ENCODE results near the gene CUL2. TPM values are rescaled to one million over a fixed set of nuclear protein-coding genes. Genes with fewer than 3 reads are reported as not detected.
A peak's percentile ranks its signal among the peaks of the same experiment; 100 is the strongest.

The CUL2 gene
- total and polyA plus RNA-seq, 10 of the 15 experiments (the other 5 are each of a cell fraction or from before 2014, with no cell fraction given) = 11.9 to 56.5 (median 33.2) TPM

DNA sequence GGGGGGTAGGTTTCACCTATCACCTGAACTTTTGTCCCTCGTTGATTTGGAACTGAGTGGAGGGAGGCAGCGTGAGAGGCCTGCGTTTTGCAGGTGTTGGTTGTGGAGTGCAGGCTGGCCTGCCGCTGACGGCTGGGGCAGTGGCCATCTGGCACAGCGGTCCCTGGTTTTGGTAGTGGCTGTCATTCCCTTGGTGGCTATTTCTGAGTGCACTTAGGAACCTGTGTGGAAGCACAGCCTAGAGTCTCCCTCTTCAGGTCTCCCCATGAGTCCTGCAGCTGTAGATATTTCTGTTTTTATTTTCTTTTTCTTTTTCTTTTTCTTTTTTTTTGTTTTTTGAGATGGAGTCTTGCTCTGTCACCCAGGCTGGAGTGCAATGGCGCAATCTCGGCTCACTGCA is 129.2 kb downstream of the CUL2 start:
- H4K20me1 ChIP-seq (ENCODE audit: control insufficient read depth, insufficient read depth) = no peaks in the 10 kb centered on the region
- POLR2A ChIA-PET = no interaction called here
- H3K4me2 ChIP-seq (ENCODE audit: control insufficient read depth, insufficient read depth) = no peak overlapping the region
- in situ Hi-C loops (cut with MboI) = no loop called here
- intact Hi-C loops (cut with micrococcal nuclease; ENCODE audit: unreplicated experiment) = no loop called here
- H2AFZ ChIP-seq (ENCODE audit: control insufficient read depth, low read depth, low read length) = no peak overlapping the region
- DNase-seq (ENCODE audit: low read depth, low spot score) = no peak
- H3K27me3 ChIP-seq (replicated peaks in 1 of 2; ENCODE audit: control insufficient read depth in 2 of 2, insufficient read depth in 2 of 2, low read length in 1 of 2) = no peaks in the 10 kb centered on the region; a peak in 1 of 4 replicates
- BruUV-seq (replicated peaks) = no TSS peak
- H3K9me3 ChIP-seq (replicated peaks; ENCODE audit: control insufficient read depth, insufficient read depth, low read length) = no peaks in the 10 kb centered on the region
- peak; percentile 31; the same call in 1 of the 3 replicates for ATAC-seq
- H3K4me1 ChIP-seq (ENCODE audit: control insufficient read depth, insufficient read depth, low read length) = no peaks in the 10 kb centered on the region
- no peak for FAIRE-seq
- RAD21 ChIA-PET (ENCODE audit: unreplicated experiment) = interaction anchor here (1.1 to 2.9 kb wide), 3 partner anchors 34 to 294 kb away, joined by 4 to 15 read pairs (median 6); no protein-coding TSS in a partner anchor
- H3K79me2 ChIP-seq (ENCODE audit: control insufficient read depth, insufficient read depth, low read length) = no peaks in the 10 kb centered on the region
- no peak overlapping the region for H3K27ac ChIP-seq (ENCODE audit: control insufficient read depth, insufficient read depth)
- H3K4me3 ChIP-seq = no peak overlapping the region
- H3K9ac ChIP-seq (ENCODE audit: control insufficient read depth, insufficient read depth, low read length) = no peak overlapping the region
- CTCF ChIA-PET = interaction anchor here (0.6 to 1.8 kb wide), 6 partner anchors 131 to 1633 kb away, joined by 3 to 10 read pairs (median 3); no protein-coding TSS in a partner anchor
- SMC1A ChIA-PET (ENCODE audit: uncharacterized antibody, unreplicated experiment) = interaction anchor here (0.6 to 2.3 kb wide), 2 partner anchors 237 to 294 kb away, joined by 3 to 9 read pairs; no protein-coding TSS in a partner anchor
- no peaks in the 10 kb centered on the region for H3K36me3 ChIP-seq (ENCODE audit: control insufficient read depth in 2 of 2, insufficient read depth in 2 of 2, low read length in 1 of 2)
- WGBS (ENCODE audit: insufficient coverage, insufficient replicate concordance, low lambda C conversion rate, missing lambda C conversion rate) = 66% methylated on average over 8 of the region's 8 CpGs
- no peak for TF ChIP-seq RELB (IDR thresholded peaks at IDR 0.05; ENCODE audit: low read depth)
- TF ChIP-seq NFIC (IDR thresholded peaks at IDR 0.05; ENCODE audit: low read depth, low read length) = no peak
- TF ChIP-seq ZNF24 (IDR thresholded peaks at IDR 0.05) = no peak
- no peak for TF ChIP-seq SMAD5 (IDR thresholded peaks at IDR 0.05; ENCODE audit: low read depth)
- TF ChIP-seq SIN3A (IDR thresholded peaks at IDR 0.05; ENCODE audit: low read depth, low read length) = no peak
- no peak for TF ChIP-seq TBL1XR1 (IDR thresholded peaks at IDR 0.05; ENCODE audit: low read depth, low read length)
- TF ChIP-seq MAX (IDR thresholded peaks at IDR 0.05; ENCODE audit: low read depth, low read length) = no peak
- TF ChIP-seq WRNIP1 (IDR thresholded peaks at IDR 0.05; ENCODE audit: borderline replicate concordance, low read depth, low read length) = no peak
- TF ChIP-seq, protein P1, sequence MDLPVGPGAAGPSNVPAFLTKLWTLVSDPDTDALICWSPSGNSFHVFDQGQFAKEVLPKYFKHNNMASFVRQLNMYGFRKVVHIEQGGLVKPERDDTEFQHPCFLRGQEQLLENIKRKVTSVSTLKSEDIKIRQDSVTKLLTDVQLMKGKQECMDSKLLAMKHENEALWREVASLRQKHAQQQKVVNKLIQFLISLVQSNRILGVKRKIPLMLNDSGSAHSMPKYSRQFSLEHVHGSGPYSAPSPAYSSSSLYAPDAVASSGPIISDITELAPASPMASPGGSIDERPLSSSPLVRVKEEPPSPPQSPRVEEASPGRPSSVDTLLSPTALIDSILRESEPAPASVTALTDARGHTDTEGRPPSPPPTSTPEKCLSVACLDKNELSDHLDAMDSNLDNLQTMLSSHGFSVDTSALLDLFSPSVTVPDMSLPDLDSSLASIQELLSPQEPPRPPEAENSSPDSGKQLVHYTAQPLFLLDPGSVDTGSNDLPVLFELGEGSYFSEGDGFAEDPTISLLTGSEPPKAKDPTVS (IDR thresholded peaks at IDR 0.05; ENCODE audit: low read depth, low read length) = no peak
- TF ChIP-seq PML (IDR thresholded peaks at IDR 0.05; ENCODE audit: low read length) = no peak
- no peak for TF ChIP-seq MEF2B (IDR thresholded peaks at IDR 0.05; ENCODE audit: partially characterized antibody, poor library complexity, severe bottlenecking)
- TF ChIP-seq, protein P2, sequence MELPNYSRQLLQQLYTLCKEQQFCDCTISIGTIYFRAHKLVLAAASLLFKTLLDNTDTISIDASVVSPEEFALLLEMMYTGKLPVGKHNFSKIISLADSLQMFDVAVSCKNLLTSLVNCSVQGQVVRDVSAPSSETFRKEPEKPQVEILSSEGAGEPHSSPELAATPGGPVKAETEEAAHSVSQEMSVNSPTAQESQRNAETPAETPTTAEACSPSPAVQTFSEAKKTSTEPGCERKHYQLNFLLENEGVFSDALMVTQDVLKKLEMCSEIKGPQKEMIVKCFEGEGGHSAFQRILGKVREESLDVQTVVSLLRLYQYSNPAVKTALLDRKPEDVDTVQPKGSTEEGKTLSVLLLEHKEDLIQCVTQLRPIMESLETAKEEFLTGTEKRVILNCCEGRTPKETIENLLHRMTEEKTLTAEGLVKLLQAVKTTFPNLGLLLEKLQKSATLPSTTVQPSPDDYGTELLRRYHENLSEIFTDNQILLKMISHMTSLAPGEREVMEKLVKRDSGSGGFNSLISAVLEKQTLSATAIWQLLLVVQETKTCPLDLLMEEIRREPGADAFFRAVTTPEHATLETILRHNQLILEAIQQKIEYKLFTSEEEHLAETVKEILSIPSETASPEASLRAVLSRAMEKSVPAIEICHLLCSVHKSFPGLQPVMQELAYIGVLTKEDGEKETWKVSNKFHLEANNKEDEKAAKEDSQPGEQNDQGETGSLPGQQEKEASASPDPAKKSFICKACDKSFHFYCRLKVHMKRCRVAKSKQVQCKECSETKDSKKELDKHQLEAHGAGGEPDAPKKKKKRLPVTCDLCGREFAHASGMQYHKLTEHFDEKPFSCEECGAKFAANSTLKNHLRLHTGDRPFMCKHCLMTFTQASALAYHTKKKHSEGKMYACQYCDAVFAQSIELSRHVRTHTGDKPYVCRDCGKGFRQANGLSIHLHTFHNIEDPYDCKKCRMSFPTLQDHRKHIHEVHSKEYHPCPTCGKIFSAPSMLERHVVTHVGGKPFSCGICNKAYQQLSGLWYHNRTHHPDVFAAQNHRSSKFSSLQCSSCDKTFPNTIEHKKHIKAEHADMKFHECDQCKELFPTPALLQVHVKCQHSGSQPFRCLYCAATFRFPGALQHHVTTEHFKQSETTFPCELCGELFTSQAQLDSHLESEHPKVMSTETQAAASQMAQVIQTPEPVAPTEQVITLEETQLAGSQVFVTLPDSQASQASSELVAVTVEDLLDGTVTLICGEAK (IDR thresholded peaks at IDR 0.05; ENCODE audit: borderline replicate concordance) = no peak
- TF ChIP-seq, protein P3, sequence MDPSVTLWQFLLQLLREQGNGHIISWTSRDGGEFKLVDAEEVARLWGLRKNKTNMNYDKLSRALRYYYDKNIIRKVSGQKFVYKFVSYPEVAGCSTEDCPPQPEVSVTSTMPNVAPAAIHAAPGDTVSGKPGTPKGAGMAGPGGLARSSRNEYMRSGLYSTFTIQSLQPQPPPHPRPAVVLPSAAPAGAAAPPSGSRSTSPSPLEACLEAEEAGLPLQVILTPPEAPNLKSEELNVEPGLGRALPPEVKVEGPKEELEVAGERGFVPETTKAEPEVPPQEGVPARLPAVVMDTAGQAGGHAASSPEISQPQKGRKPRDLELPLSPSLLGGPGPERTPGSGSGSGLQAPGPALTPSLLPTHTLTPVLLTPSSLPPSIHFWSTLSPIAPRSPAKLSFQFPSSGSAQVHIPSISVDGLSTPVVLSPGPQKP (IDR thresholded peaks at IDR 0.05; ENCODE audit: low read depth, low read length) = no peak

Data from GM12878 (cell line).